SK-N-MC (cell line): ENCODE data around the gene CACNG1.

Experiments
- EZH2 ChIP-seq: fragments of 200-600 bp; sonication (generic); IDR thresholded peaks from one replicate; pipeline ENCODE4 v1.6.1; 2017; ENCODE audit warnings: antibody characterized with exemption
- FOXP2 ChIP-seq: optimal IDR thresholded peaks from 2 replicates; pipeline ENCODE3; 2011; ENCODE audit warnings: mild to moderate bottlenecking, moderate library complexity; ENCODE audit not compliant: insufficient read depth; ENCODE audit errors: extremely low read length, control extremely low read depth
- POLR2AphosphoS5 ChIP-seq: IDR thresholded peaks from 2 replicates; pipeline ENCODE4 v1.6.1; 2012; ENCODE audit warnings: mild to moderate bottlenecking, low read depth, low read length, borderline replicate concordance

DNA sequence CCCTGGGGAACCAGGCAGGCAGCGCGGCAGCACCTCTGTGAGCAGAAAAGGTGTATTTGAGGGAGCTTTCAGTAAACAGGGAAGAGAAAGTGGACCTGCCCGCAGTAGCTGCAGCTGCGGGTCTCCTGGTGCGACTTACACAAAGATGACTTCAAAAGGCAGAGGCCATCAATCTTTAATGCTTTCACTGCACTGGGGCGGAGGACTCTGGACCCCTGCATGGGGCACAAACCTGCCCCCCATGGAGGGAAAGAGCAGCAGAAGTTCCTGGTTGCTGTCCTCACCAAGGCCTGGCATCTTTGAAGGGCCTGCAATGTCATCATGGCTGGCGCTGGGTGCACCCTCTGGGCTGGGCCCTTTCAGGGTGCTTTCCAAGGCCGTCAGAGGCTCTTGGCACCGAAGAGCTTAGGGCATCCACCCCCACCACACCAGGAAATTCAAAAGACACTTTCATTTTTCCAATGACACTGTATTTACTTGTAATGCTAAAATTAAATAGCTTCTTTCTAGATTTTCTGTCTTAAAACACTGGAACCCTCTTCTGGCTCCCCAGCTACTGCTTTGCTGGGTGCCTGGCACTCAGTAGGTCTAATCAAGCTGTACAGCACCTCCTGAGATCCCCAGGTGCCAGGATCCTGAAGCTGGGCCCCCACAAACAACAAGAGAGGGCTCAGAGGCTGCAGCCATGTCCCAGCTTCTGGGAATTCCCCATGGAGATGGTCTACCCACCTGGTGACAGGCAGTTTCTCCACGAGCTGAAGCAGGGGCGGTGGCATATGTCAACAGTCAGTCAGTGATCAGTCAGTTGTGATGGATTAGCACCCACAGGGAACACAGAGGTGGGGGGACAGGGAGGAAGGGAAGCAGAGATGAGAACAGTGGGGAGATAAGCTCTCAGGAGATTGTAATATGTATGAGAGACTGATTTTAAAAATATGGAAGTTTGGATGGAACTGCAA is 2.1 kb upstream of the CACNG1 start:
- no peak for TF ChIP-seq POLR2AphosphoS5
- no peak for TF ChIP-seq EZH2
- TF ChIP-seq FOXP2: no peak
